ENCODE data around the gene ZNF319. TPM values are rescaled to one million over a fixed set of nuclear protein-coding genes. Genes with fewer than 3 reads are reported as not detected.

The ZNF319 gene
- total and polyA plus RNA-seq, 2 experiments from 2014 or later = 1.7 to 10.0 TPM

- TF ChIP-seq, protein P1, sequence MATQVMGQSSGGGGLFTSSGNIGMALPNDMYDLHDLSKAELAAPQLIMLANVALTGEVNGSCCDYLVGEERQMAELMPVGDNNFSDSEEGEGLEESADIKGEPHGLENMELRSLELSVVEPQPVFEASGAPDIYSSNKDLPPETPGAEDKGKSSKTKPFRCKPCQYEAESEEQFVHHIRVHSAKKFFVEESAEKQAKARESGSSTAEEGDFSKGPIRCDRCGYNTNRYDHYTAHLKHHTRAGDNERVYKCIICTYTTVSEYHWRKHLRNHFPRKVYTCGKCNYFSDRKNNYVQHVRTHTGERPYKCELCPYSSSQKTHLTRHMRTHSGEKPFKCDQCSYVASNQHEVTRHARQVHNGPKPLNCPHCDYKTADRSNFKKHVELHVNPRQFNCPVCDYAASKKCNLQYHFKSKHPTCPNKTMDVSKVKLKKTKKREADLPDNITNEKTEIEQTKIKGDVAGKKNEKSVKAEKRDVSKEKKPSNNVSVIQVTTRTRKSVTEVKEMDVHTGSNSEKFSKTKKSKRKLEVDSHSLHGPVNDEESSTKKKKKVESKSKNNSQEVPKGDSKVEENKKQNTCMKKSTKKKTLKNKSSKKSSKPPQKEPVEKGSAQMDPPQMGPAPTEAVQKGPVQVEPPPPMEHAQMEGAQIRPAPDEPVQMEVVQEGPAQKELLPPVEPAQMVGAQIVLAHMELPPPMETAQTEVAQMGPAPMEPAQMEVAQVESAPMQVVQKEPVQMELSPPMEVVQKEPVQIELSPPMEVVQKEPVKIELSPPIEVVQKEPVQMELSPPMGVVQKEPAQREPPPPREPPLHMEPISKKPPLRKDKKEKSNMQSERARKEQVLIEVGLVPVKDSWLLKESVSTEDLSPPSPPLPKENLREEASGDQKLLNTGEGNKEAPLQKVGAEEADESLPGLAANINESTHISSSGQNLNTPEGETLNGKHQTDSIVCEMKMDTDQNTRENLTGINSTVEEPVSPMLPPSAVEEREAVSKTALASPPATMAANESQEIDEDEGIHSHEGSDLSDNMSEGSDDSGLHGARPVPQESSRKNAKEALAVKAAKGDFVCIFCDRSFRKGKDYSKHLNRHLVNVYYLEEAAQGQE (IDR thresholded peaks at IDR 0.05; ENCODE audit: unreplicated experiment) = no peak
- TF ChIP-seq NANOG (IDR thresholded peaks at IDR 0.05; ENCODE audit: borderline replicate concordance) (no peak), ZNF114 (CRISPR knock-in tag; IDR thresholded peaks at IDR 0.05) (no peak), JUNB (IDR thresholded peaks at IDR 0.05; ENCODE audit: unreplicated experiment) (no peak)
Observed at GRCh38 chr16:57960826-57961472, 39.5 kb downstream of the ZNF319 start (continued).

GRCh38 chr16:57960310-57960709 lies 40.2 kb downstream of the ZNF319 start:
- ATAC-seq = no peak
- TF ChIP-seq, protein P1 (IDR thresholded peaks at IDR 0.05; ENCODE audit: unreplicated experiment) = no peak
- TF ChIP-seq EZH2 (IDR thresholded peaks at IDR 0.05; ENCODE audit: low read depth, unreplicated experiment) (no peak), NANOG (IDR thresholded peaks at IDR 0.05; ENCODE audit: borderline replicate concordance) (no peak), ZNF114 (CRISPR knock-in tag; IDR thresholded peaks at IDR 0.05) (no peak), POLR2AphosphoS5 (IDR thresholded peaks at IDR 0.05; ENCODE audit: low read depth) (no peak), CREB1 (CRISPR knock-in tag; IDR thresholded peaks at IDR 0.05; ENCODE audit: low read depth) (no peak), ZNF462 (CRISPR knock-in tag; IDR thresholded peaks at IDR 0.05) (no peak), JUNB (IDR thresholded peaks at IDR 0.05; ENCODE audit: unreplicated experiment) (no peak), STAT1 (IDR thresholded peaks at IDR 0.05; ENCODE audit: unreplicated experiment) (no peak), EZH2phosphoT487 (IDR thresholded peaks at IDR 0.05; ENCODE audit: unreplicated experiment) (no peak), ZNF331 (CRISPR knock-in tag; IDR thresholded peaks at IDR 0.05; ENCODE audit: low read depth) (no peak)

More at GRCh38 chr16:57960310-57960709, 40.2 kb downstream of the ZNF319 start:
- Histone ChIP-seq H3F3A (replicated peaks; ENCODE audit: low read depth) (0 out of 2 replicates have a peak, but pooled peaks cover 2% of the 10 kb centered on the region), H3K9me2 (ENCODE audit: insufficient read depth) (no peaks in the 10 kb centered on the region), H3K79me2 (replicated peaks; ENCODE audit: insufficient read depth) (no peaks in the 10 kb centered on the region), H2AFZ (no peak overlapping the region), H3K27me3 (ENCODE audit: insufficient read depth) (no peaks in the 10 kb centered on the region), H4K20me1 (replicated peaks; ENCODE audit: insufficient read depth) (no peaks in the 10 kb centered on the region), H3K27ac (ENCODE audit: low read depth) (no peak overlapping the region), H3K36me3 (ENCODE audit: insufficient read depth) (no peaks in the 10 kb centered on the region), H3K4me2 (no peak overlapping the region), H3K4me3 (no peak overlapping the region), H3K4me1 (ENCODE audit: insufficient read depth) (no peaks in the 10 kb centered on the region)
- Mint-ChIP-seq H3K27ac (no peak overlapping the region), H3K36me3 (ENCODE audit: low read depth) (no peaks in the 10 kb centered on the region), H3K9me3 (no peaks in the 10 kb centered on the region), H3K27me3 (ENCODE audit: insufficient read depth, low read depth, poor library complexity) (peaks cover 11% of the 10 kb centered on the region), H3K4me3 (no peak overlapping the region), H3K4me1 (peaks cover 15% of the 10 kb centered on the region)
- no peak for DNase-seq (ENCODE audit: low spot score)
